Measurements from ENCODE around the gene ACLY.
A peak's percentile ranks its signal among the peaks of the same experiment; 100 is the strongest.

The ACLY gene

DNA sequence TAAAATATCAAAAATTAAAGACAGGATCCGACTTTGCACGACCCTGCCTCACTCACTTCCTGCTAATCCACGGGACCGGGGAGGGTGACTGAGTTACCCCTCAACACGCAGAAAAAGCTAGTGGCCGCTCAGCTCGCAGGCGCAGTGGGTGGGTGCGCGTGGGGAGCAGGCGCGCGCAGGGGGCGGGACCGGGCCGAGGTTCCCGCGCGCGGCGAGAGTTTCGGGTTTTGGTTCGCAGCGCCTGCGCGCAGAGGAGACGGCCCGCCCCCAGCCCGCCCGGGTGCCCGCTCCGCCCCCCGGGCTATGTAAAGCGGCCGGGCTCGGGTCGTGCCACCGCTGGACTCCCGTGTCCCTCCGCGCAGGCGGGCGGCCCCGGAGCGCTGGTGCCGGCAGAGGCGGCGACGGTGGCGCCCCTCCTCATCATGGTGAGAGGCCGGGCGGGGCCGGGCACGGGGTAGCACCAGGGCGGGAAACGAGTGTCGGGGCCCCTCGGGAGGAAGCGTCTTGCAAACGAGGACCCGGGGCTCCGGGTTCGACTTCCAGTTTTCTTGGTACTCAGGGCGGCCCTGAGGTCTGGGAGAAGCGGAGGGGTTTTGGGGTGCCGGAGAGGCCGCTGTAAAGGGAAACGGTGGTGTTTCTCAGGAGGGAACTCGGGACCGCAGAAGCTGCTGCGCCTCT lies 47.9 kb upstream of the ACLY start, which contains the start of gene CNP:
CNP (plus strand) TSS at position 333 of the 678 bp plus-strand sequence; CDS start at position 423, 90 bp downstream.
- H3K4ac ChIP-seq (ENCODE audit: low read length), result peak within 1 kb of the TSS; percentile 4
- WGBS, 2 donors (ENCODE audit: extremely low coverage in 2 of 2, insufficient read length in 2 of 2, insufficient replicate concordance in 1 of 2), result no CpG with 5 or more reads among the region's 71 CpGs
- no peak within 1 kb of the TSS for H4K91ac ChIP-seq (ENCODE audit: low read depth, low read length, poor library complexity)

DNA sequence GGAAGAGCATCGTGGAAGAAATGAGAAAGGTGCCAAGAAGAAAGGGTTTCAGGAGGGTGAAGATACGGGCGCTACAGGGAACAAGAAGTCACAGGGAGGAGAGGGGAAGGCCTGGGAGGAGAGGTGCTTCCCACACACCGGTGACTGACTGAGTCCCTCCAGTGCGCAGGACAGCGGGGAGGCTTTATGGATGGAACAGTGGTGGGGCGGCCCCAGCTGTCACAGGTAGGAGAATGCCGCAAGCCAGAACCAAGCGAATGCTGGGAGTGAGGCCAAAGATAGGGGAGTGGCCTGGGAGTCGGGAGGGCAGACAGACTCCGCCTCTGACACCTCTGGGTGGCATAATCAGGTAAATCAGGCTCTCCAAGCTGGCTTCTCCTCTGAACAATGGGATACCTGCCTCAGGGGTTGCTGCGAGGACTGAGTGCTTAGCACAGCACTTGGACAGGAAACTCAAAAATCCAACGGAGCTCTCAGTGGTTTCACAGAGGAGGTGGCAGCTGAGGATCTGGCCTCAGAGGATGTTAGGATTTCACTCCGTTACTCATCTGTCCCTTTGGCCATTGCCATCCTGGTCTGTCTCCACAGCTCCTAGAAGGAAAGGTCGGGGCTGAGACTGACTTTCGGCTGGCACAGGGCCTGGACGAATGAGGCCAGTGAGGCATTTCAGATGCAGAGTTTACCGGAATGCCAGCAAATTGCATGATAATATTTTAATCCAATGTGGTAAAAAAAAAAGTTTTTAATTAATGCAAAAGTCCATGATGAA lies 47.1 kb upstream of the ACLY start:
- Histone ChIP-seq H3K14ac (ENCODE audit: low read length) (no peak overlapping the region), H4K91ac (ENCODE audit: low read depth, low read length, poor library complexity) (no peak overlapping the region), H3K18ac (ENCODE audit: low read length) (no peak overlapping the region), H2AFZ (ENCODE audit: low read length) (peak overlapping the region; percentile 90), H3K9ac (ENCODE audit: low read depth, low read length, poor library complexity) (peak overlapping the region; percentile 64), H3K27me3 (ENCODE audit: control insufficient read depth in 3 of 3, insufficient read depth in 3 of 3, low read depth in 1 of 3, low read length in 3 of 3) (no peaks in the 10 kb centered on the region), H2AK5ac (ENCODE audit: low read depth, low read length) (no peak overlapping the region), H2BK15ac (ENCODE audit: low read length) (no peak overlapping the region), H3K27ac (replicated peaks; ENCODE audit: low read length) (peak overlapping the region; percentile 38), H3K23ac (ENCODE audit: low read depth, low read length, poor library complexity) (peak overlapping the region; percentile 92), H2BK12ac (ENCODE audit: low read length) (no peak overlapping the region), H3K4me1 (ENCODE audit: control insufficient read depth in 2 of 2, insufficient read depth in 1 of 2, low read depth in 1 of 2, low read length in 2 of 2) (peaks cover 7 to 12% of the 10 kb centered on the region in 2 donors), H3K4ac (ENCODE audit: low read length) (no peak overlapping the region), H4K8ac (ENCODE audit: low read depth, low read length) (no peak overlapping the region), H3K79me1 (ENCODE audit: low read depth, low read length) (peaks cover 3% of the 10 kb centered on the region), H2BK5ac (ENCODE audit: low read length) (no peak overlapping the region), H3K4me2 (ENCODE audit: insufficient read depth, low read length, poor library complexity, severe bottlenecking) (peak overlapping the region; percentile 90), H2BK120ac (ENCODE audit: low read depth, low read length) (no peak overlapping the region), H3K4me3 (ENCODE audit: low read length in 2 of 2) (peak overlapping the region; percentile 77 to 85), H3K9me3 (replicated peaks in 1 of 2; ENCODE audit: control insufficient read depth in 2 of 2, insufficient read depth in 1 of 2, low read depth in 1 of 2, low read length in 2 of 2) (peaks cover 4 to 12% of the 10 kb centered on the region in 2 donors), H3K36me3 (replicated peaks in 1 of 2; ENCODE audit: control insufficient read depth in 2 of 2, insufficient read depth in 2 of 2, low read length in 2 of 2) (peaks cover 15 to 33% of the 10 kb centered on the region in 2 donors)
- no CpG with 5 or more reads among the region's 18 CpGs for WGBS, 2 donors (ENCODE audit: extremely low coverage in 2 of 2, insufficient read length in 2 of 2, insufficient replicate concordance in 1 of 2)
- peak; percentile 50 for DNase-seq (ENCODE audit: low spot score)

More for the DNA sequence above, 47.9 kb upstream of the ACLY start, which contains the start of gene CNP:
- Histone ChIP-seq H3K4me2 (ENCODE audit: insufficient read depth, low read length, poor library complexity, severe bottlenecking) (peak within 1 kb of the TSS; percentile 90), H3K4me1 (ENCODE audit: control insufficient read depth in 2 of 2, insufficient read depth in 1 of 2, low read depth in 1 of 2, low read length in 2 of 2) (peaks cover 7 to 12% of the 10 kb centered on the region in 2 donors), H2BK5ac (ENCODE audit: low read length) (peak within 1 kb of the TSS; percentile 71), H2BK12ac (ENCODE audit: low read length) (peak within 1 kb of the TSS; percentile 24), H3K23ac (ENCODE audit: low read depth, low read length, poor library complexity) (peak within 1 kb of the TSS; percentile 92), H4K8ac (ENCODE audit: low read depth, low read length) (no peak within 1 kb of the TSS), H3K18ac (ENCODE audit: low read length) (peak within 1 kb of the TSS; percentile 98), H2AK5ac (ENCODE audit: low read depth, low read length) (peak within 1 kb of the TSS; percentile 97), H3K27ac (replicated peaks; ENCODE audit: low read length) (peak within 1 kb of the TSS; percentile 60), H3K9ac (ENCODE audit: low read depth, low read length, poor library complexity) (peak within 1 kb of the TSS; percentile 91), H3K9me3 (replicated peaks in 1 of 2; ENCODE audit: control insufficient read depth in 2 of 2, insufficient read depth in 1 of 2, low read depth in 1 of 2, low read length in 2 of 2) (peaks cover 4 to 12% of the 10 kb centered on the region in 2 donors), H3K4me3 (ENCODE audit: low read length in 2 of 2) (peak within 1 kb of the TSS; percentile 85), H2BK15ac (ENCODE audit: low read length) (no peak within 1 kb of the TSS), H3K14ac (ENCODE audit: low read length) (no peak within 1 kb of the TSS), H3K27me3 (ENCODE audit: control insufficient read depth in 3 of 3, insufficient read depth in 3 of 3, low read depth in 1 of 3, low read length in 3 of 3) (no peaks in the 10 kb centered on the region), H2AFZ (ENCODE audit: low read length) (peak within 1 kb of the TSS; percentile 90), H3K36me3 (replicated peaks in 1 of 2; ENCODE audit: control insufficient read depth in 2 of 2, insufficient read depth in 2 of 2, low read length in 2 of 2) (peaks cover 19 to 40% of the 10 kb centered on the region in 2 donors), H3K79me1 (ENCODE audit: low read depth, low read length) (peaks cover 3% of the 10 kb centered on the region), H2BK120ac (ENCODE audit: low read depth, low read length) (peak within 1 kb of the TSS; percentile 85)
- peak; percentile 84 for DNase-seq (ENCODE audit: low spot score)

DNA sequence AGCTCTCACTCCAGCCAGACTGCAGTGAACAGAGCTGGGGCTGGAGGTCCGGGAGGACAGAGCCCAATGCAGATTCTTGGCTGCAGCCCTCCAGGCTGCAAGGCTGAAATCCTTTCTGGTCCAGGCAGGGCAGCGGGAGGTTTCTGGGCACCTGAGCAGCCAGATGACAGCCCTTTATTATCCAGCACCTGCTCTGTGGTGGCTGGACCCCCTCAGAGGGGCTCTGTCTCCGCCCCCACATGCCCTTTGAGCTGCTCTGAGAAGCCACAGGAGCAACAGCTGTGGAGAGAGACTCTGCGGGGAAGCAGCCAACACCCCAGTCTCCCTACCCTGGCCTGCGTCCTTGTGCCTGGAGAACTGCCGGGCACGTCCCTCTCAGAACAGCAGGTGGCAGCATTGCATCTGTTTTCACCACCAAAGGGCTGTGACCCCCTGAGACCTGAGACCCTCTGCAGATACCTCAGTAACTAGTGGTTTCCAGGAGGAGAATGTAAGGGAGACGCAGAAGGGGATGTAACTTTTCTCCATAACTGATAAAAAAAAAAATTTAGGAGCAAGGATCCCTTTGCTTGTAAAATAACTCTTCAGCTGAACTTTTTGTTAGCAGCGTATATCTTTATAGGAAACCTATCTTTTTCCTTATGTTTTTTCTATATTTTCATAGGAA lies 44.1 kb upstream of the ACLY start:
- no peak overlapping the region for H4K91ac ChIP-seq (ENCODE audit: low read depth, low read length, poor library complexity)
- H3K4me1 ChIP-seq (ENCODE audit: control insufficient read depth in 2 of 2, insufficient read depth in 1 of 2, low read depth in 1 of 2, low read length in 2 of 2), result peaks cover 7 to 15% of the 10 kb centered on the region in 2 donors
- H3K27me3 ChIP-seq (ENCODE audit: control insufficient read depth in 3 of 3, insufficient read depth in 3 of 3, low read depth in 1 of 3, low read length in 3 of 3), result no peaks in the 10 kb centered on the region
- no peak overlapping the region for H3K4me2 ChIP-seq (ENCODE audit: insufficient read depth, low read length, poor library complexity, severe bottlenecking)
- peak overlapping the region; percentile 53 for H3K9ac ChIP-seq (ENCODE audit: low read depth, low read length, poor library complexity)
- H2BK120ac ChIP-seq (ENCODE audit: low read depth, low read length), result no peak overlapping the region
- no CpG with 5 or more reads among the region's 9 CpGs for WGBS, 2 donors (ENCODE audit: extremely low coverage in 2 of 2, insufficient read length in 2 of 2, insufficient replicate concordance in 1 of 2)
- H4K8ac ChIP-seq (ENCODE audit: low read depth, low read length), result no peak overlapping the region
- no peak overlapping the region for H3K27ac ChIP-seq (replicated peaks; ENCODE audit: low read length)
- no peak overlapping the region for H2AK5ac ChIP-seq (ENCODE audit: low read depth, low read length)
- H2BK15ac ChIP-seq (ENCODE audit: low read length), result no peak overlapping the region
- peak; percentile 79 for DNase-seq (ENCODE audit: low spot score)
- H3K18ac ChIP-seq (ENCODE audit: low read length), result no peak overlapping the region
- H3K36me3 ChIP-seq (replicated peaks in 1 of 2; ENCODE audit: control insufficient read depth in 2 of 2, insufficient read depth in 2 of 2, low read length in 2 of 2), result peaks cover 0 to 3% of the 10 kb centered on the region in 2 donors
- no peak overlapping the region for H3K14ac ChIP-seq (ENCODE audit: low read length)
- peaks cover 3% of the 10 kb centered on the region for H3K79me1 ChIP-seq (ENCODE audit: low read depth, low read length)
- no peak overlapping the region for H2BK12ac ChIP-seq (ENCODE audit: low read length)
- peak overlapping the region; percentile 26 for H2AFZ ChIP-seq (ENCODE audit: low read length)
- H2BK5ac ChIP-seq (ENCODE audit: low read length), result no peak overlapping the region
- no peak overlapping the region for H3K4me3 ChIP-seq (ENCODE audit: low read length in 2 of 2)
- H3K9me3 ChIP-seq (replicated peaks in 1 of 2; ENCODE audit: control insufficient read depth in 2 of 2, insufficient read depth in 1 of 2, low read depth in 1 of 2, low read length in 2 of 2), result peaks cover 2 to 3% of the 10 kb centered on the region in 2 donors
- H3K23ac ChIP-seq (ENCODE audit: low read depth, low read length, poor library complexity), result no peak overlapping the region
- H3K4ac ChIP-seq (ENCODE audit: low read length), result no peak overlapping the region
